H1 (cell line): Measurements from ENCODE around the gene TXNRD2.

Experiments
- CTCF ChIP-seq, 3 experiments: IDR thresholded peaks; 1 replicate in 2 of 3; 2 replicates in 1 of 3; pipeline versions ENCODE4 v1.5.1 to v1.6.1; 2011; ENCODE audit warnings: low read length in 3 of 3, mild to moderate bottlenecking in 3 of 3, inconsistent platforms in 2 of 3, low read depth in 1 of 3, moderate library complexity in 1 of 3; ENCODE audit not compliant: insufficient read depth in 1 of 3; ENCODE audit errors: control extremely low read depth in 1 of 3
- E2F6 ChIP-seq: IDR thresholded peaks from 2 replicates; pipeline ENCODE4 v1.6.1; 2012; ENCODE audit warnings: inconsistent platforms
- EZH2 ChIP-seq: fragments of 200-600 bp; sonication (generic); IDR thresholded peaks from 2 replicates; pipeline ENCODE4 v1.7.1; 2012; ENCODE audit warnings: low read depth, mild to moderate bottlenecking, moderate library complexity, low read length, inconsistent platforms; ENCODE audit not compliant: severe bottlenecking
- GABPA ChIP-seq: IDR thresholded peaks from 2 replicates; pipeline ENCODE4 v1.6.1; 2011; ENCODE audit warnings: mild to moderate bottlenecking, low read length, moderate library complexity, borderline replicate concordance; ENCODE audit not compliant: insufficient read depth
- MAFK ChIP-seq: IDR thresholded peaks from 2 replicates; pipeline ENCODE4 v1.6.1; 2012; ENCODE audit warnings: low read depth, mild to moderate bottlenecking, improper control_type of control experiment, low read length
- MAX ChIP-seq: IDR thresholded peaks from 2 replicates; pipeline ENCODE4 v1.6.1; 2012; ENCODE audit warnings: inconsistent platforms
- POLR2A ChIP-seq, 2 experiments: IDR thresholded peaks; 1 replicate in 1 of 2; 2 replicates in 1 of 2; pipeline ENCODE4 v1.6.1; 2011; ENCODE audit warnings: low read depth in 2 of 2, low read length in 2 of 2, mild to moderate bottlenecking in 2 of 2; ENCODE audit errors: control extremely low read depth in 1 of 2
- POLR2AphosphoS5 ChIP-seq: IDR thresholded peaks from 2 replicates; pipeline ENCODE4 v1.6.1; 2011; ENCODE audit warnings: low read depth, low read length

- TF ChIP-seq E2F6 (no peak), CTCF (IDR thresholded peaks at IDR 0.05; ENCODE audit: control extremely low read depth in 1 of 3, insufficient read depth in 1 of 3, low read depth in 1 of 3, low read length in 3 of 3) (no peak), POLR2A (IDR thresholded peaks at IDR 0.05; ENCODE audit: control extremely low read depth in 1 of 2, low read depth in 2 of 2, low read length in 2 of 2) (no peak), POLR2AphosphoS5 (no peak), MAX (no peak), EZH2 (no peak), MAFK (no peak), GABPA (no peak)
Measured at GRCh38 chr22:19979712-19980493, 38.3 kb upstream of the TXNRD2 start.
